ENCODE data around the gene DST.
"Not testable (repeated sequence)": the region's sequence is repeated elsewhere in the genome, so short reads cannot be mapped to it uniquely, and the experiment has no call there.

Gene DST

GRCh38 chr6:56661338-56661737 lies 18.6 kb upstream of the DST start:
- not testable (repeated sequence) for DNase-seq

- no peak for DNase-seq
These were observed 17.7 kb upstream of the DST start for GRCh38 chr6:56660381-56660730.

GRCh38 chr6:56659721-56660380 lies 17.2 kb upstream of the DST start:
- no peak for DNase-seq

GRCh38 chr6:56658326-56658725 lies 15.6 kb upstream of the DST start:
- DNase-seq, result no peak

- DNase-seq, result no peak
These were observed 14.7 kb upstream of the DST start for GRCh38 chr6:56657354-56657753.

- DNase-seq, result no peak
These were observed 13.8 kb upstream of the DST start for GRCh38 chr6:56656466-56656865.

GRCh38 chr6:56655996-56656395 lies 13.3 kb upstream of the DST start:
- DNase-seq, result no peak

- DNase-seq, result no peak
These were observed 12.6 kb upstream of the DST start for GRCh38 chr6:56655249-56655648.

- DNase-seq, result no peak
These were observed 10.3 kb upstream of the DST start for GRCh38 chr6:56652994-56653393.

GRCh38 chr6:56652231-56652630 lies 9.5 kb upstream of the DST start:
- no peak for DNase-seq

GRCh38 chr6:56650191-56650590 lies 7.5 kb upstream of the DST start:
- no peak for DNase-seq

- DNase-seq, result no peak
These were observed 7.1 kb upstream of the DST start for GRCh38 chr6:56649782-56650181.

- no peak for DNase-seq
These were observed 6.5 kb upstream of the DST start for GRCh38 chr6:56649053-56649769.

- DNase-seq, result no peak
These were observed 4.6 kb upstream of the DST start for GRCh38 chr6:56647172-56647762.

- no peak for DNase-seq
These were observed 1.7 kb upstream of the DST start for GRCh38 chr6:56644366-56644765.

- no peak for DNase-seq
These were observed 845 bp upstream of the DST start for GRCh38 chr6:56643379-56644089.

GRCh38 chr6:56640374-56640773 lies 2.3 kb downstream of the DST start:
- DNase-seq, result no peak

- no peak for DNase-seq
These were observed 3.9 kb downstream of the DST start for GRCh38 chr6:56638760-56639159.

- no peak for DNase-seq
These were observed 5.0 kb downstream of the DST start for GRCh38 chr6:56637640-56638039.

- DNase-seq, result no peak
These were observed 14.6 kb downstream of the DST start for GRCh38 chr6:56628105-56628504.

GRCh38 chr6:56625356-56625755 lies 17.3 kb downstream of the DST start:
- no peak for DNase-seq

GRCh38 chr6:56624728-56625069 lies 18.0 kb downstream of the DST start:
- no peak for DNase-seq

- no peak for DNase-seq
These were observed 18.5 kb downstream of the DST start for GRCh38 chr6:56624046-56624727.

Measured in effector CD8-positive, alpha-beta T cell (primary cell).